GM18517 (cell line): ENCODE data around the gene MRFAP1.
"Not testable (repeated sequence)": the region's sequence is repeated elsewhere in the genome, so short reads cannot be mapped to it uniquely, and the experiment has no call there.

Source experiments
- ATAC-seq: cut with Tn5 transposase; IDR thresholded peaks from one replicate; pipeline ENCODE4 v1.9.1; 2021; ENCODE audit warnings: mild to moderate bottlenecking, moderate library complexity; ENCODE audit not compliant: unreplicated experiment

The MRFAP1 gene

DNA sequence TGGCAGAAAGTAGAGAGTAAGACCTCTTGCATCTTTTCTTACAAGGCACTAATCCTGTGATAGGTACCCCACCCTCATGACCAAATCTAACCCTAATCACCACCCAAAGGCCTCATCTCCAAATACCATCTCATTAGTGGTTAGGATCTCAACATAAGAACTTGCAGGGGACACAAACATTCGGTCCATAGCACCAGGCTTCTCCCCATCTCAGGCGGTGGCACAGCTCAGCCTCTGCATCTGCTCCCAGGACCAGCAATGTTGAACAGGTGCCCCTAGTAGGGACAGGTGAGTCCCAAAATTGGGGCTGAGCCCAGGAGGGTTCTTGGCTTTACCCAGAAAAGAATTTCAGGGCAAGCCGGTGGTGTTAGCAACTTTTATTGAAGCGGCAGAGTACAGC lies 8.4 kb upstream of the MRFAP1 start:
- no peak for ATAC-seq

DNA sequence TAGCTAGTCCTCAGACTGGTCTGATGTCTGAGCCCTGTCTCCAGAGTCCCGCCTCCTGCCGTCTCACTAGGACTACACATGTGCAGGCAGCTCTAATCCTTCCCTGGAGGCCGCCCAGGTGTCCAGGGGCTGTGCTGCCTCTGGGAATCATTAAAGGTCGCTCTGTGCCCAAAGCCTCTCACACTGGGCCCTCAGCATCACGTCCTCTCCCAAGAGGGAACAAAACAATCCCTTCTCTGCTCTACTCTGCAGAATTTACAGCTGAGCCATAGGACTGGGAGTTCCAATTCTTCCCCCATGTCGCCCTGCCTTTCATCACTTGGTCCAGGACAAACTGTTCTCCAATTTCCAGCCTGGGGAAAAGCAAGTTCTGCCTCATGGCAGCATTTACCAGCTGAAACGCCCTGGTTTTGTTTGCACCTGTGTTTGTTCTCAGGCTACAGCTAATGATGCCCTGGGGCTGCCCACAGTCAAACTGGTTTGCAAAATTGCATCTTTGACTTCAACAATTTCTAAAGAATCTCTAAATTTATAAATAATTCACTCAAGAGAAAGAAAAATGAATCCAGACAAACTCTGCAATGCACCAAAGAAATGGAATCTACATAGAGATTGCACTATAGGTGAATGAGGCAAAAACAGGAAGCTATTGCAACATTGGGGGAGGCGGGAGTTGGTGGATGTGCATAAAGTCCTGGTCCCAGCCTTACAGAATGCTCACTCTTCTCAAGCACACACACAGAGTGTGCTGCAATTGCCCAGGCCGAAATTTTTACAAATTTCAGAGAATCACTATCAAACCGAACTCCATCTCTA lies 7.2 kb upstream of the MRFAP1 start:
- no peak for ATAC-seq

GRCh38 chr4:6634746-6635145 lies 5.7 kb upstream of the MRFAP1 start:
- no peak for ATAC-seq

DNA sequence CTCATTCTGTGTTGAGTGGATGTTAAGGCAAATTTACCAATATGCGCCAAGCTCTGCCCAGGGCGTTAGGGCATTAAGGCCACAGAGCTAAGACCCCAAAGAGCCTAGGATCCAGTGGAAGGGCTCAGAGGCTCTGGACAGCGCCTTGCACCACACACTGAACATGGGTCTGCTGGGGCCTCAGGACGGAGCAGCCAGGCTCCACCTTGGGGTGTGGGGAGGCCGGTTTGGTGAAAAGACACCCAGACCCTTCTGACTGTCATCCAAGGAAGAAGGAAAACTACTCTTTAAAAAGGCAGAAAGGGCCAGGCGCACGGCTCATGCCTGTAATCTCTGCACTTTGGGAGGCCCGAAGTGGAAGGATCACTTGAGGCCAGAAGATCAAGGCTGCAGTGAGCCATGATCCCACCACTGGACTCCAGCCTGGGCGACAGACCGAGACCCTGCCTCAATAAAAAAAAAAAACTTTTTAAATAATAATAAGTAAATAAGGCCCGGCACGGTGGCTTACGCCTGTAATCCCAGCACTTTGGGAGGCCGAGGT lies 1.3 kb upstream of the MRFAP1 start:
- no peak for ATAC-seq

- peak; percentile 44 for ATAC-seq
Measured at GRCh38 chr4:6641164-6641970, 882 bp downstream of the MRFAP1 start.

- ATAC-seq = no peak
Measured at GRCh38 chr4:6641971-6642320, 1.5 kb downstream of the MRFAP1 start.

- ATAC-seq = no peak
Measured at GRCh38 chr4:6643141-6643847, 2.8 kb downstream of the MRFAP1 start.

DNA sequence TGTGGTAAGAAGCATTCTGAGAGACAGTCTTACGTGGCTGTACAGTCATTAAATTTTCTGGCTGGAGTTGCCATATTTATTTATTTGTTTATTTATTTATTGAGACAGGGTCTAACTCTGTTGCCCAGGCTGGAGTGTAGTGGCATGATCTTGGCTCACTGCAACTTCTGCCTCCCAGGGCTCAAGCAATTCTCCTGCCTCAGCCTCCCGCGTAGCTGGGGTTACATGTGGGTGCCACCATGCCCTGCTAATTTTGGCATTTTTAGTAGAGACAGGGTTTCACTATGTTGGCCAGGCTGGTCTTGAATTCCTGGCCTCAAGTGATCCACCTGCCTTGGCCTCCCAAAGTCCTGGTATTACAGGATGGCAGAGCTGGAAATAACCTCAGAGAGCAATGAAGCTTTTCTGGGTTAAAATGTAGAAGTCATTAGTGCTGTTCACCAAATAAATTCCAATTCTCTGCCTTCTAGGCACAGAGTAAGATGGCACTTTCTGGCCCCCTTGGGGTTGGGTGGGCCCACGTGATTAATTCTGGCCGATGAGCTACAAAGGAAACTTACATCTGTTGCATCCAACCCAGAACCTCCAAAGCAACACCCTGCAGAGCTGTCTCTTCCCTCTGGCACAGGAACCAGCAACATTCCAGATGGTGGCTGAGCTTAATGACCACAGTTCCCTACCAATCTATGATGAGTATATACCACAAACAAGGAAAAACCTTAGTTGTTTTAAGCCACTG lies 4.5 kb downstream of the MRFAP1 start:
- no peak for ATAC-seq

DNA sequence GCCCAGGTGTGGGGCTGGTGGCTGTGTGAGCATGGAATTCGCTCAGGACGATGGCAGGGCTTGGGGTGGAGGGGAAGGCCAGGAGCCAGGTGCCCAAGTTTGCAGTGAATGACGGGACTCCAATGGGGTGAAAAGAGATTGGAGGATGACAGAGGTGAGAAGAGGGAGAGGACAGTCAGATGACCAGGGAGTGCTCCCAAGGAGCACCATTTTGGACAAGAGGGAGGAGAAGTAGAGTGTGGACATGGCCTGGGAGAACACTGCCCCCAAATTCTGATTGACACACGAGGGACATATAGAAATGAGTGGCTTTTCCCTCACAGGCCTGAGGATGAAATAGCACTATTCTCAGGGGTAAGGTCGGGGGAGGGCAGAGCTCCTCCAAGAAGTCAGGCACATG lies 6.7 kb downstream of the MRFAP1 start:
- no peak for ATAC-seq

DNA sequence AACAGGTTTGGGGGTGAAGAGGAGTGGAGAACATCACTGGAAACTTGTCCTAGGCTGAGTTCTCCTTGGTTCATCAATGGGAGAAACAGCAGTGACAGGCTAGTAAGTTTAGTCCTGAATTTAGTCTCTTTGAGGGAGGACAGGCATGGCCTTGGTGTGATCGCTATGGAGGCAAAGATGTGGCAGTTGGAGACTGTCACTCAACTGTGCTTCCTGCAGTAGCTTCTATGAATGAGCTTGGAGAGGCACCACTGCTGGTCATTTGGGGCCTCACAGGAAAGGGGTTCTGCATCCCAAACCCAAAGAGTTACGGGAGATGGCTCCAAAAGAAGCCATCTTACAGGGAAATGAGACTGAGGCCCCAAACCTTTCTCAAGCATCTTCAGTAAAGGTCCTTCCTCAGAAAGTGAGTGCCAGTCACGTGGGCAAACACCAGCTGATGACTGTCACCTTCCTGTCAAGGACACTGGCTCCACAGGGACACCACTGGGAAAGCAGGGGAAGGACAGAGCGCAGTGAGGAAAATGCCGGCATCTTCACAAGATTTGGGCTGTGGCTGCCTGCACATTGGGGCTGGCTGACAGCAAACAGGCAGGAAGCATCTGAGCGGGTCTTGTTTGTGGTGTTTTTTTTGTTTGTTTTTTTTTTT lies 7.2 kb downstream of the MRFAP1 start:
- no peak for ATAC-seq

GRCh38 chr4:6649216-6649615 lies 8.7 kb downstream of the MRFAP1 start:
- no peak for ATAC-seq

DNA sequence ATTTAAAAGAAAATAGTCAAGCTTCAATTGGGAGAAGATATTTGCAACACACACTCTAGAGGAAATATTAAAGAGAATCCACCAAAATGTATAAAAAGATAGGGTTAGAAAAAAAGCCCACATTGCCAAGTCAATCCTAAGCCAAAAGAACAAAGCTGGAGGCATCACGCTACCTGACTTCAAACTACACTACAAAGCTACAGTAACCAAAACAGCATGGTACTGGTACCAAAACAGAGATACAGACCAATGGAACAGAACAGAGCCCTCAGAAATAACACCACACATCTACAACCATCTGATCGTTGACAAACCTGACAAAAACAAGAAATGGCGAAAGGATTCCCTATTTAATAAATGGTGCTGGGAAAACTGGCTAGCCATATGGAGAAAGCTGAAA lies 13.7 kb downstream of the MRFAP1 start:
- not testable (repeated sequence) for ATAC-seq

- ATAC-seq = not testable (repeated sequence)
Measured at GRCh38 chr4:6655291-6655690, 14.8 kb downstream of the MRFAP1 start.

- ATAC-seq = no peak
Measured at GRCh38 chr4:6655924-6656323, 15.4 kb downstream of the MRFAP1 start.

DNA sequence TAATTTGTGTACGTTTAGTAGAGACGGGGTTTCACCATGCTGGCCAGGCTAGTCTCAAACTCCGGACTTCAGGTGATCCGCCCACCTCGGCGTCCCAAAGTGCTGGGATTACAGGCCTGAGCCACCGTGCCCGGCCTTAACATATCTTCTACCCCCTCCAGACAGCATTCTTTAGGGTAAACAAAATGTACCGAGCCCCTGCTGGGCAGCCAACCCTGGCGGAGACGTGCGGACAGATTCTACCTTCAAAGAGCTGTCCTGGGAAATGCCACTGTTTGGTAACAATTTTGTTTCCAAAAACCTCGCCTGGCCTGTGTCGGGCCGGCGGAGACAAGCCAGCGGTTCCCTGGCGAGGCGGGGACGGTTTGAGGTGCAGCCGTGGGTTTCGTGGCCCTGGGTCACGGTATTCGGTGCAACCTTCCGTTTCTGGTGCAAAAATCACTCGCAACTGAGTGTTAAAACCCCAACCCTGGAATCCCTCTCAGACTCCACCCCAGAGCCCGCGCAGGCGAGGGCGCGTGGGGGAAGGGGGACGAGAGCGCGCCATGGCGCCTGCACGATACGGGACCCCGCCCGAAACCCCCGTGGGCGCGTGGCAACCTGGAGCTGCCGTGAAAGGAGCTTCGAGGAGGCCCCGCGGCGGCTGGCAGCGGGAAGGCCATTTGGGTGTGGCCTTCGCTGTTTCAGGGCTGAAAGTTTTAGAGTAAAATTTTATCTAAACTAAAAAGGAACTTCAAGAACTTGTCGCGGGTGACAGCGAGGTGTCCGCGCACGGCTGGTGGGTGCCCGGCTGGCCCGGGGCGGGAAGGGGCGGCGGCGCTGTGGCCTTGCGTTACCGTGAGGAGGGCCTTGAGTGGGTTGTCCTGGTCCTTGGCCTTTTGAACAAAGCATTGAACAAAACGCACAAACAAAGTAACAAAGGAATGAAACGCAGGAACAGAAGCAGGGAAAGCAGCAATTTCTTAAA lies 17.0 kb downstream of the MRFAP1 start:
- no peak for ATAC-seq

DNA sequence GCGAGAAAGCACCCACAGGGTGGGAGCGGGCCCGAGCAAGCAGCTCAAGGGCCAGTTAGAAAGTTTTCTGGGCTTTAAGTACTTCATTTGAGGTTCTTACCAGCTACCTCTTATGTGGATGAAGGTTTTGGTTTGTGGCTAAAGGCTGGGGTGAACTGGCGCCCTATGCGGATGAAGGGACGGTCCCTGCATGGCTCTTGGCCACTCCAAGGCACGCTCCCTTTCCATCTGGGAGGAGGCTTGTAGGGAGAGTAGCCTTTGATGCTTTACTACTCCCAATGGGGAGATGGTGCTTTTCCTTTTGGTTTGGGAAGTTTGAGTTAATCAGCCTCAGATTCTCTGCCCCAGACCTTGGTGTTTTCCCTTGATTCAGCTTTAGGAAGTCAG lies 17.7 kb downstream of the MRFAP1 start:
- ATAC-seq = no peak

DNA sequence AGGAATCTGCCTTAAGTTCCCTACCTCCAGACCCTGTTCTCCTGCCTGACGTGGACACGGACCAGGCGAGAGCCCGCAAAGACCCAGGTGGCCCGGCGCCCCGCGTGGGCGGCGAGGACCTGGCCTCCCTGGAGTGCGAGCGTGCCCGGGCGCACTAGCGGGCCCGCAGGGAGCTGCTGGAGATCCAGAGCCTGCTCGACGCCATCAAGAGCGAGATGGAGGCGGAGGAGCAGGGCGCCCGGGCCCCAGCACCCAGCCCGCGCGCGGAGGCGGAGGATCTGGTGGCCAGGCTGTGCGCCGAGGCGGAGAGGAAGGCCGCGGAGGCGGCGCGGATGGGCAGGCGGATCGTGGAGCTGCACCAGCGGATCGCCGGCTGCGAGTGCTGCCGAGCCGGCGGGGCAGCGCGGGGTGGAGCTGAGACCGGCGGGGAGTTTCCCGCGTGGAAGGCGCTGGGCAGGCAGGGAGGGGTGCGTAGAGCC lies 18.2 kb downstream of the MRFAP1 start:
- no peak for ATAC-seq

DNA sequence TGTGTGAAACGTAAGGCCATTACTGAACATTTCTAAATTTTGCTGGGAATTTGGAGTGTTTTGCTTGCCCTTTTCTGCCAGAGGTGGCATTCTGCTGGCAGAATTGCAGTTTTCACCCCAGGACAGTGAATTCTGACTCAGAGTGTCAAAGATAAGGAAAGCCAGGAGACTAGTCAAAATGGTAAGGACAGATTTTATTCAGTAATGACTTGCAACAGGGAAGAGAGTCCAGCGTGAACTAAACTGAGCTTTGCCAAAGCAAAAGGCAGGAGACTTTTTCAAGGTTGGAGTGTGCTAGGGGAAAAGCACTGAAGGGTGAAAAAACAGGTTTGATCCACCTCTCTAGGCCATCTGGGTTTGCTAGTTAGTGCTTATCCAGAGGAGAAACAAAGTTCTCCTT lies 19.4 kb downstream of the MRFAP1 start:
- ATAC-seq = no peak

DNA sequence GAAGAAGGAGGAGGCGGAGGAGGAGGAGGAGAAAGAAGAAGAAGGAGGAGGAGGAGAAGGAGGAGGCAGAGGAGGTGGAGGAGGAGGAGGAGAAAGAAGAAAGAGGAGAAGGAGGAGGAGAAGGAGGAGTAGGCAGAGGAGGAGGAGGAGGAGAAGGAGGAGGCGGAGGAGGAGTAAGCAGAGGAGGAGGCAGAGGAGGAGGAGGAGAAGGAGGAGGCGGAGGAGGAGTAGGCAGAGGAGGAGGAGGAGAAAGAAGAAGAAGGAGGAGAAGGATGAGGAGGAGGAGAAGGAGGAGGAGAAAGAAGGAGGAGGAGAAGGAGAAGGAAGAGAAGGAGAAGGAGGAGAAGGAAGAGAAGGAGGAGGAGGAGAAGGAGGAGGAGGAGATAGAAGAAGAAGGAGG lies 19.9 kb downstream of the MRFAP1 start:
- no peak for ATAC-seq
